SK-N-MC (cell line): ENCODE measurements around the gene NSMCE4A.
"Not testable (repeated sequence)": the region's sequence is repeated elsewhere in the genome, so short reads cannot be mapped to it uniquely, and the experiment has no call there.

ENCODE experiments used
- DNase-seq: peaks from one replicate; pipeline ENCODE4 v3.0.0-alpha.2; 2011; ENCODE audit warnings: low read depth, low spot score
- H3K27ac ChIP-seq: fragments of 200-600 bp; sonication (generic); 2 replicates; pipeline ENCODE4 v1.5.1; 2016; ENCODE audit warnings: mixed run types
- H3K36me3 ChIP-seq: fragments of 200-600 bp; sonication (generic); 2 replicates; pipeline ENCODE4 v1.6.1; 2017; ENCODE audit warnings: antibody characterized with exemption, low read length, mixed read lengths; ENCODE audit not compliant: insufficient read depth
- H3K4me3 ChIP-seq: fragments of 200-600 bp; sonication (generic); 2 replicates; pipeline ENCODE4 v1.5.1; 2016
- H3K9ac ChIP-seq: fragments of 200-600 bp; sonication (generic); 2 replicates; pipeline ENCODE4 v1.8.0; 2017; ENCODE audit warnings: mixed run types, mixed read lengths; ENCODE audit not compliant: insufficient read length
- H3K9me3 ChIP-seq: fragments of 200-600 bp; sonication (generic); 2 replicates; pipeline ENCODE4 v1.6.1; 2017; ENCODE audit warnings: low read depth, mild to moderate bottlenecking, antibody characterized with exemption, low read length, moderate library complexity, mixed read lengths
- EZH2 ChIP-seq: fragments of 200-600 bp; sonication (generic); IDR thresholded peaks from one replicate; pipeline ENCODE4 v1.6.1; 2017; ENCODE audit warnings: antibody characterized with exemption
- FOXP2 ChIP-seq: optimal IDR thresholded peaks from 2 replicates; pipeline ENCODE3; 2011; ENCODE audit warnings: mild to moderate bottlenecking, moderate library complexity; ENCODE audit not compliant: insufficient read depth; ENCODE audit errors: extremely low read length, control extremely low read depth
- POLR2AphosphoS5 ChIP-seq: IDR thresholded peaks from 2 replicates; pipeline ENCODE4 v1.6.1; 2012; ENCODE audit warnings: mild to moderate bottlenecking, low read depth, low read length, borderline replicate concordance

The NSMCE4A gene

DNA sequence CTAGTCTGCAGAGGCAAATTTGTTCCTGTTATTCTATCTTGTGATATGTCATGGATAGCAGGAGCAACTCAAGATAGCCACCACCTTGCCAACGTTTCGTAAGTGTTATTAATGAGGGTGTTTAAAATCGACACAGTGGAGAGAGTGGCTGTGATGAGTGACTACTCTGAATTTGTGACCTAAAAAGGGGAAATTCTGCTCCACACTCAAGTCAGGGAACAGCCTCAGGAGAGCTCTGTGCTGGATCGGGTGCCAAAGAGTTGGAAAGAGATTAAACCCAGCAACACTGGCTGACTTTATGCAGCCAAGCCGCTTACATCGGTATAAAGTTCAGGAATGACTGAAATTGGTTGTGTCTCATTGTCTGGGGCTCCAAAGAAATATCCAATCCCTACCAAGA is 23.4 kb upstream of the NSMCE4A start:
- TF ChIP-seq FOXP2 = no peak
- no peak for TF ChIP-seq EZH2
- no peak for TF ChIP-seq POLR2AphosphoS5

DNA sequence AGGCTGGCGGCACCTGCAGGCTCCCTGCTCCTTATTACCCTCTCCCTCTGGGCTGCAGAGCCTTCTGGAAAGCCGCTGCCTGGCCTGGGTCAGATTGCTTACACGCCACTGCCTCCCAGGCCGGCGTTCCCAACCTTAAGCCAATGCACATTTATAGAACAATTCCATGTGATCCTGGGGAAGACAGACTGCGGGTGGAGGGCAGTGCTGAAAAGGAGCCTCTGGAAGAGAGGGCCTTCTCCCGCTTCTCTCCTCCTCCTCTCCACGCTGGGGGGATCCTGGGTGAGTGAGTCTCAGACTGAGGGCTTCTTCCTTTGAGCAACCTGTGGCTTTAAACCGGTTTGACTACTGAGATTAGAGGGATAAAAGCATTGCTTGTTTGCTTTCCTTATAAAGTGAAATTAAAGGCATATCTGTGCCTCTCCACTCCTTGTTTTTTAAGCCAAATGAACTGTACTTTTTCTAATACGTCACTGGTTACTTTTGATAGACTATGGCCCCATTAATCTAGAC is 19.5 kb upstream of the NSMCE4A start:
- Histone ChIP-seq H3K9ac (no peak overlapping the region), H3K4me3 (no peak overlapping the region), H3K9me3 (no peaks in the 10 kb centered on the region), H3K27ac (no peak overlapping the region), H3K36me3 (no peaks in the 10 kb centered on the region)
- TF ChIP-seq FOXP2 (no peak), POLR2AphosphoS5 (no peak), EZH2 (no peak)
- DNase-seq = no peak

More for the DNA sequence above, 23.4 kb upstream of the NSMCE4A start:
- no peak overlapping the region for H3K9ac ChIP-seq
- H3K4me3 ChIP-seq = no peak overlapping the region
- H3K36me3 ChIP-seq = no peaks in the 10 kb centered on the region
- no peak overlapping the region for H3K27ac ChIP-seq
- no peaks in the 10 kb centered on the region for H3K9me3 ChIP-seq
- no peak for DNase-seq

DNA sequence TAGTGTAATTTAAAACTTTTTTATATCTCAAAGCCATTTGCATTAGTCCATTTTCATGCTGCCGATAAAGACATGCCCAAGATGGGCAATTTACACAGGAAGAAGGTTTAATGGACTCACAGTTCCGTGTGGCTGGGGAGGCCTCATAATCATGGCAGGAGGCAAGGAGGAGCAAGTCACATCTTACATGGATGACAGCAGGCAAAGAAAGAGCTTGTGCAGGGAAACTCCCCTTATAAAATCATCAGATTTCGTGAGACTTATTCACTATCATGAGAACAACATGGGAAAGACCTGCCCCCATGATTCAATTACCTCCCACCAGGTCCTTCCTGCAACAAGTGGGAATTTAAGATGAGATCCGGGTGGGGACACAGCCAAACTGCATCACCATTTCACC is 16.7 kb upstream of the NSMCE4A start:
- not testable (repeated sequence) for H3K9ac ChIP-seq, DNase-seq, H3K4me3 ChIP-seq, H3K9me3 ChIP-seq, H3K36me3 ChIP-seq, H3K27ac ChIP-seq

DNA sequence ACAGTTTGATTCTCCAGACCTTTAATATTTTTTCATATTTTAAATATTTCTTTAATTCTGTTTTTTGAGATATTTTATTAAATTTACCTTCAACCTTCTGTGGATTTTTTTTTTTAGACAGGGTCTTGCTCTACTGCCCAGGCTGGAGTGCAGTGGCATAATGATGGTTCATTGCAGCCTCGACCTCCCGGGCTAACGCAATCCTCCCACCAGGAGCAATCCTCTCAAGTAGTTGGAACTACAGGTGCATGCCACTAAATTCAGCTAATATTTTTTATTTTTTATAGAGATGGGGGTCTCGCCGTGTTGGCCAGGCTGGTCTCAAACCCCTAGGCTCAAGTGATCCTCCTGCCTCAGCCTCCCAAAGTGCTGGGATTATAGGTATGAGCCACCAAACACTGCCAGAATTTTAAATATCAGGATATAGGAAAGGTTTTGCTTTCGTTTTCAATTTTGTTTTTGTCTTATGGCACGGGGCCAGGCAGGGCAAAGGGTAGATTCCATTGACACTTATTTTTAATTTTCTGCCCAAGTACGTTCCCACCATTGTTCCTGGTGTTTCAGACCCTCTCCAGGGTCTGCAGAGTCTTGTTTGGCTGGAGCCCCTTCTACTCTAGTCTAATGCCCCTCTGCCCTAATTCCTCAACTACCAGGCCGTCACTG is 15.1 kb upstream of the NSMCE4A start:
- no peak for TF ChIP-seq POLR2AphosphoS5
- no peak for TF ChIP-seq EZH2
- no peak for TF ChIP-seq FOXP2

DNA sequence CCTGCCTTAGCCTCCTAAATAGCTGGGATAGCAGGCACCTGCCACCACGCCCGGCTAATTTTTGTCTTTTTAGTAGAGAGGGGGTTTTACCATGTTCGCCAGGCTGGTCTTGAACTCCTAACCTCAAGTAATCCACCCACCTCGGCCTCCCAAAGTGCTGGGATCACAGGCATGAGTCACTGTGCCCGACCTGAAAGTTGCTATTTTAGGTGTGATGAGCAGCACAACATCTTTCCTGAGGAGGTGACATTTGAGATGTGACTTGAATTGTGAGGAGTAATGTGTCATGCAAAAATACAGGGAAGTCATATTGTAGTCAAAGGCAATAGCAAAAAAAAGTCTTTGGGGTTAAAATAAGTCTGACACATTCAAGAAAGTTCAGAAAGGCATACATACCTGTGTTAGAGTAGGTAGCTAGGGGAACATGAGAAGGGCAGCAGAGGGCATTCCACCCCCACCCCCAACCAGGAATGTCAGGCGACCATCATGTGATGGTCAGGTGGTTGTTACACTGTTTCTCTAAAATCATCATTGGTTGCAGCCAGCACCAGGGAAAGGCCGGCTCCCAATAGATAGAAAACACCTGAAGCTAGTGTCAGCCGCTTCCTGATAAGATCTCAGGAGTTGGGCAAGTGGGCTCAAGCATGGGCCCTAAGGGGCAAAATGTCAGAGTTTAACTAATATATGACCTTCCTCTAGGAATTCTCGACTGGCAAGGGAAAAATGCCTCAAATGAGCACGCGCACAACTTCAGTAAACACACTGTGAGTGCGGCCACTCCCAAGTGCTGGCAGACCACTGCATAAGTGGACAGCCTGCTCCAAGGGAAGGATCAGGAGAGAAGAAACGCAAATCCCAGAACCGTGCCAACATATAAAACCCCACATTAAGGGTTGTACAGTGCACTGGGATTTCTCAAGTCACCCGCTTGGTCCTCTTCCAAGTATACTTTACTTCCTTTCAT is 13.6 kb upstream of the NSMCE4A start, which contains the start of gene TACC2:
Gene TACC2 (plus strand): TSS at position 803 of the 964 bp plus-strand sequence. CDS start 32,819 bp downstream, outside the sequence.
- TF ChIP-seq EZH2 (no peak), POLR2AphosphoS5 (no peak), FOXP2 (no peak)
- Histone ChIP-seq H3K9me3 (no peaks in the 10 kb centered on the region), H3K27ac (no peak within 1 kb of the TSS), H3K36me3 (no peaks in the 10 kb centered on the region), H3K9ac (no peak within 1 kb of the TSS), H3K4me3 (no peak within 1 kb of the TSS)
- no peak for DNase-seq

More for the DNA sequence above, 15.1 kb upstream of the NSMCE4A start:
- Histone ChIP-seq H3K9me3 (no peaks in the 10 kb centered on the region), H3K36me3 (no peaks in the 10 kb centered on the region), H3K27ac (no peak overlapping the region), H3K4me3 (no peak overlapping the region), H3K9ac (no peak overlapping the region)
- DNase-seq = no peak

DNA sequence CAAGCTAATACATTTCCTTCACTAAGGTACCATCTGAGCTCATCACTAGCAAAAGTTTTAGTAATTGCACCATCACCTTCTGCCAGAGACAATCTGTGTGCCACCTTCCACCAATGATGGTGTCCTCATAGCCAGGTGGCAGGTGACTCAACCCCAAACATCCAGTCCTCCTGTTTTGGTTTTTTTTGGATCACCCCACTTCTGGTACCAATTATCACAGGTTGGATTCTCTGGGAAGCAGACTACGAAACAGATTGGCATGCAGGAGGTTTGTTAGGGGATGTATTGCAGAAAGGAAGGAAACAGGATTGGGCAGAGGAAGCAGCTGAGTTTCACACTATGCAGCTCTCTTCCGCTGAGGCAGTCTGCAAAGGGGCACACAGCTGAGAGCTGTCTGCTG is 9.4 kb upstream of the NSMCE4A start:
- no peaks in the 10 kb centered on the region for H3K36me3 ChIP-seq
- TF ChIP-seq POLR2AphosphoS5 = no peak
- no peak for TF ChIP-seq EZH2
- no peak for TF ChIP-seq FOXP2
- H3K9ac ChIP-seq = no peak overlapping the region
- DNase-seq = no peak
- H3K4me3 ChIP-seq = no peak overlapping the region
- H3K27ac ChIP-seq = no peak overlapping the region
- no peaks in the 10 kb centered on the region for H3K9me3 ChIP-seq

DNA sequence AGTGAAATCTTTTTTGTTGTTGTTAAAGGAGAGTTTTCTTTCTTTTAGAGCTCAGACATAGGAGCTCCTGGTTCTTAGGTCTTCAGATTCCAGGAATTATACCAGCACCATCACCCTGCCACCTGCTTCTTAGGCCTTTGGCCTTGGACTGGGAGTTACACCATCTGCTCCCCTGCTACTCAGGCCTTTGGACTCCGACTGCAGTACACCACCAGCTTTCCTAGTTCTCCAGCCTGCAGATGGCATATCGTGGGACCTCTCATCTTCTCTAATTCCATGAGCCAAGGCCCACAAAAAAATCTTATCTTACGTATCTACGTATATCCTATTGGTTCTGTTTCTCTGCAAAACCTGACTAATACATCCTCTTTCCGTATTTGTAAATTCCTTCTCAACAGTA is 8.8 kb upstream of the NSMCE4A start:
- Histone ChIP-seq H3K27ac (no peak overlapping the region), H3K4me3 (no peak overlapping the region), H3K9ac (no peak overlapping the region), H3K9me3 (no peaks in the 10 kb centered on the region), H3K36me3 (no peaks in the 10 kb centered on the region)
- no peak for DNase-seq
- TF ChIP-seq POLR2AphosphoS5 (no peak), EZH2 (no peak), FOXP2 (no peak)

DNA sequence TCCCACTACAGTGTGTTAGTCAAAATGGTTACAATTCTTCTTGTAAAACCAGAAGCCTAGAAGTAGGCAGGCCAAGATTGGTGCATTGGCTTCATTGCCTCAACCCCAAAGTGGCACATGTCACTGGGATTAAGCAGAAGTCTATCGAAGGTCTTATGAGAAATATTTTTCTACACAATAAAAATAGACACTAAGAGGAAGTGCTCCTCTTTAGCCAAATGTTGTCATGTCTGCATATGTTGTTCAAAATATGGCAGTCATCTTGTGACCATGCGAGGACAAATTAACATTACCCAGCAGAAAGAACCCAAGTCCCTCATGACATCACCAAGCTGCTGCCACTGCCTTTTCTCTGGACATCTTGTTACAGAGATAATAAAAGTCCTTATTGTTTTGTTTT is 6.3 kb upstream of the NSMCE4A start:
- TF ChIP-seq POLR2AphosphoS5 = no peak
- TF ChIP-seq FOXP2 = no peak
- TF ChIP-seq EZH2 = no peak
- Histone ChIP-seq H3K4me3 (no peak overlapping the region), H3K36me3 (no peaks in the 10 kb centered on the region), H3K9me3 (no peaks in the 10 kb centered on the region), H3K27ac (no peak overlapping the region), H3K9ac (no peak overlapping the region)
- no peak for DNase-seq
